IPS DF 6.9 (cell line): Measurements from ENCODE around the gene BAIAP3.

Source experiments
- DNase-seq: peaks from one replicate; pipeline ENCODE4 v3.0.0-alpha.2; 2013; ENCODE audit warnings: low read depth, low spot score
- H3K27ac ChIP-seq: one replicate; pipeline ENCODE4 v1.5.1; 2013; ENCODE audit warnings: low read length, control low read depth
- H3K27me3 ChIP-seq: 2 replicates; pipeline ENCODE4 v1.6.1; 2013; ENCODE audit warnings: mild to moderate bottlenecking, low read length; ENCODE audit not compliant: control insufficient read depth, insufficient read depth
- H3K36me3 ChIP-seq: 2 replicates; pipeline ENCODE4 v1.6.1; 2013; ENCODE audit warnings: low read length; ENCODE audit not compliant: control insufficient read depth, insufficient read depth
- H3K4me1 ChIP-seq: 2 replicates; pipeline ENCODE4 v1.6.1; 2013; ENCODE audit warnings: low read length; ENCODE audit not compliant: control insufficient read depth, insufficient read depth
- H3K4me3 ChIP-seq: 2 replicates; pipeline ENCODE4 v1.5.1; 2013; ENCODE audit warnings: mild to moderate bottlenecking, low read length
- H3K9me3 ChIP-seq: 2 replicates; pipeline ENCODE4 v1.6.1; 2013; ENCODE audit warnings: low read length, inconsistent platforms; ENCODE audit not compliant: control insufficient read depth, insufficient read depth
- WGBS: extraction: QIAGEN DNeasy Blood & Tissue Kit; methylation state at CpG from one replicate; pipeline ENCODE4 v1.1.7; 2013; ENCODE audit warnings: mixed read lengths, missing lambda C conversion rate; ENCODE audit not compliant: insufficient read length, insufficient coverage; 5-methylcytosine and 5-hydroxymethylcytosine counted together

The BAIAP3 gene

DNA sequence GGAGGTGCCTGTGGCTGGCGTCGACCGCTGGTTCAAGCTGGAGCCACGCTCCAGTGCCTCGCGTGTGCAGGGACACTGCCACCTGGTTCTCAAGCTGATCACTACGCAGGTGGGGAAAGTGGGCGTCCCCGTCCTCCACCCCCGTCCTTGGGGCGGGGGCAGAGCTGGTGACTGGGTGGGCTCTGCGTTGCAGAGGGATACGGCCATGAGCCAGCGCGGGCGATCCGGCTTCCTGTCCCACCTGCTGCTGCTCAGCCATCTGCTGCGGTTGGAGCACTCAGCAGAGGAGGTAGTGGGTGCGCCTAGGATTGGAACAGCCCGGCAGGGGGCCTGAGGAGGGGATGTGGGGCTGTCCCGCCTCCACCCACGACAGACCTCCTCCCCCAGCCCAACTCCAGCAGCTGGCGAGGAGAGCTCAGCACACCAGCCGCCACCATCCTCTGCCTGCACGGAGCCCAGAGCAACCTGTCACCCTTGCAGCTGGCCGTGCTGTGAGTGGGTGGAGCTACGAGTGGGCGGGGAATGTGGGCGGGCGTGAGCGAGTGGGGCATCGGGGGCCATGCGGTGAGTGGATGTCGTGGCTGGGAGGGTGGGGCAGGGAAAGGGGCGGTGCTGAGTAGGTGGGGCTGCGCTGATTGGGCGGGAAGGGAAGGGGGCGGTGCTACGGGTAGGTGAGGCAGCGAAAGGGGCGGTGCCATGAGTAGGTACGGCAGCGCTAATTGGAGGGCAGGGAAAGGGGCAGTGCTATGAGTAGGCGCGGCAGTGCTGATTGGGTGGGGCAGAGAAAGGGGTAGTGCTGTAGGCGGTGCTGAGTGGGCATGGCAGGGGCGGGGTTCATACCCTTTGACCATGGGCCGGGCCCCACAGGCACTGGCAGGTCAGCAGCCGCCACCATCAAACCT is 9.3 kb downstream of the BAIAP3 start:
- peak overlapping the region; percentile 17; the same call in 1 of the 2 replicates for H3K4me3 ChIP-seq
- DNase-seq, result peak; percentile 82
- H3K27me3 ChIP-seq, result no peaks in the 10 kb centered on the region
- H3K36me3 ChIP-seq, result 0 out of 2 replicates have a peak, but pooled peaks cover 2% of the 10 kb centered on the region
- WGBS, result no CpG with 5 or more reads among the region's 49 CpGs
- H3K9me3 ChIP-seq, result no peaks in the 10 kb centered on the region
- 0 out of 2 replicates have a peak, but pooled peaks cover 5% of the 10 kb centered on the region for H3K4me1 ChIP-seq
- no peak overlapping the region for H3K27ac ChIP-seq

- WGBS, result no CpG with 5 or more reads among the region's 44 CpGs
- Histone ChIP-seq H3K36me3 (peaks cover 5% of the 10 kb centered on the region), H3K27ac (no peak overlapping the region), H3K9me3 (no peaks in the 10 kb centered on the region), H3K27me3 (no peaks in the 10 kb centered on the region), H3K4me3 (peak overlapping the region; percentile 17; the same call in 1 of the 2 replicates), H3K4me1 (0 out of 2 replicates have a peak, but pooled peaks cover 5% of the 10 kb centered on the region)
- DNase-seq, result no peak
These were observed 10.2 kb downstream of the BAIAP3 start for GRCh38 chr16:1343428-1344242.

DNA sequence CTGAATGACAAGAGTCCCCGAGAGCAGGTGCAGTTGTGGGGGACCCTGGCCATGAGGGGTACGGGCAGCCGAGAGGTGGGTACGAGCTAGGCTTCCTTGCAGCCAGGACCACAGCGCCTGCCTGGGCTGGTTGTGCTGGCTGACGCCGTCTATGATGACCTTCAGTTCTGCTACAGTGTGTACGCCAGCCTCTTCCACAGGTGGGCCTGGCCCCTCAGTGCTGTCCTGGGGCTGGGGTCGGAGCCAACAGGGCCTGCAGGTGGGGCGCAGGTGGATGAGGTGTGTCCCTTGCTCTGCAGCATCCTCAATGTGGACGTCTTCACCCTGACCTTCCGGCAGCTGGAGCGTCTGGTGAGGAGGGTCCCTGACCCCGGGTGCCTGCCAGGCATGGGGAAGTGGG is 11.1 kb downstream of the BAIAP3 start:
- H3K27me3 ChIP-seq, result no peaks in the 10 kb centered on the region
- 0 out of 2 replicates have a peak, but pooled peaks cover 5% of the 10 kb centered on the region for H3K4me1 ChIP-seq
- no peaks in the 10 kb centered on the region for H3K9me3 ChIP-seq
- no peak overlapping the region for H3K27ac ChIP-seq
- H3K36me3 ChIP-seq, result peaks cover 12% of the 10 kb centered on the region
- H3K4me3 ChIP-seq, result no peak overlapping the region
- DNase-seq, result no peak
- WGBS, result no CpG with 5 or more reads among the region's 14 CpGs

DNA sequence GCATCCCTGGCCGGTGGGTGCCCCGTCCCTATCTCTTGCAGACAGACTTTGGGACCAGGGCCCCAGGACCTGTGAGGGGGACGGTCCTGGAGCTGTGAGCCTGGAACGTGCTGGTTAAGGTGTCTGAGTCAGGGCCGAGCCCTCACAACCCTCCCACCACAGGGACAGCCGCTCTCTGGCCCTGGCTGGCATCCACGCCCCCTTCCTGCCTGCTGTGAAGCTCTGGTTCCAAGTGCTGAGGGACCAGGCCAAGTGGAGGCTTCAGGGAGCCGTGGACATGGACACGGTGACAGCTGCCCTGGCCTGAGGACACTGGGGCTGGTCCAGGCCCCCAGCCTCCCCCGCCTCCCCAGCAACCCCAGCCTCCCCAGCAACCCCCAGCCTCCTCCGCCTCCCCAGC is 11.6 kb downstream of the BAIAP3 start:
- WGBS, result no CpG with 5 or more reads among the region's 11 CpGs
- no peak overlapping the region for H3K27ac ChIP-seq
- H3K27me3 ChIP-seq, result no peaks in the 10 kb centered on the region
- H3K4me1 ChIP-seq, result 0 out of 2 replicates have a peak, but pooled peaks cover 5% of the 10 kb centered on the region
- H3K36me3 ChIP-seq, result peaks cover 12% of the 10 kb centered on the region
- H3K9me3 ChIP-seq, result no peaks in the 10 kb centered on the region
- DNase-seq, result no peak
- H3K4me3 ChIP-seq, result no peak overlapping the region

DNA sequence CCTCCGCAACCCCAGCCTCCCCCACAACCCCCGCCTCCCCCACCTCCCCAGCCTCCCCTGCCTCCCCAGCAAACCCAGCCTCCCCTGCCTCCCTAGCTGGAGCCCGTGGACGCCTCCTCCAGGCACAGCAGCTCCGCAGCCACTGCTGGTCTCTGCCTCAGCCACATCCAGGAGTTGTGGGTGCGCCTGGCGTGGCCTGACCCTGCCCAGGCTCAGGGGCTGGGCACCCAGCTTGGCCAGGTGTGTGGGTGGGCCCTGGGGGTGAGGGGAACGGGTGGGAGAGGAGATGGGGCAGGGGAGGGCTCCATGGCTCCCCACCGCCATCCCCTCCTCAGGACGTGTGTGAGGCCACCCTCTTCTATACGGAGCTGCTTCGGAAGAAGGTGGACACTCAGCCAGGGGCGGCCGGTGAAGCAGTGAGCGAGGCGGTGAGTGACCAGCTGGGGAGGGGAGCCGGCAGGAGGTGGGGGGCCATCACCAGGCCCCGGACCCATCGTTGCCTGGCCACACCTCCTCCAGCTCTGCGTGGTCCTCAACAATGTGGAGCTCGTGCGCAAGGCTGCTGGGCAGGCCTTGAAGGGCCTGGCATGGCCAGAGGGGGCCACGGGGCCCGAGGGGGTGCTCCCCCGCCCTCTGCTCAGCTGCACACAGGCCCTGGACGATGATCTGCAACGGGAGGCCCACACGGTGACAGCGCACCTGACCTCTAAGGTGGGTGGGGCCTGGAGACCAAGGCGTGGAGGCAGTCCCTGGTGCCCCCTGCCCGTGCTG is 12.4 kb downstream of the BAIAP3 start:
- Histone ChIP-seq H3K36me3 (peaks cover 12% of the 10 kb centered on the region), H3K4me3 (no peak overlapping the region), H3K27me3 (no peaks in the 10 kb centered on the region), H3K27ac (no peak overlapping the region), H3K9me3 (no peaks in the 10 kb centered on the region), H3K4me1 (peaks cover 7% of the 10 kb centered on the region)
- DNase-seq, result no peak
- no CpG with 5 or more reads among the region's 31 CpGs for WGBS

DNA sequence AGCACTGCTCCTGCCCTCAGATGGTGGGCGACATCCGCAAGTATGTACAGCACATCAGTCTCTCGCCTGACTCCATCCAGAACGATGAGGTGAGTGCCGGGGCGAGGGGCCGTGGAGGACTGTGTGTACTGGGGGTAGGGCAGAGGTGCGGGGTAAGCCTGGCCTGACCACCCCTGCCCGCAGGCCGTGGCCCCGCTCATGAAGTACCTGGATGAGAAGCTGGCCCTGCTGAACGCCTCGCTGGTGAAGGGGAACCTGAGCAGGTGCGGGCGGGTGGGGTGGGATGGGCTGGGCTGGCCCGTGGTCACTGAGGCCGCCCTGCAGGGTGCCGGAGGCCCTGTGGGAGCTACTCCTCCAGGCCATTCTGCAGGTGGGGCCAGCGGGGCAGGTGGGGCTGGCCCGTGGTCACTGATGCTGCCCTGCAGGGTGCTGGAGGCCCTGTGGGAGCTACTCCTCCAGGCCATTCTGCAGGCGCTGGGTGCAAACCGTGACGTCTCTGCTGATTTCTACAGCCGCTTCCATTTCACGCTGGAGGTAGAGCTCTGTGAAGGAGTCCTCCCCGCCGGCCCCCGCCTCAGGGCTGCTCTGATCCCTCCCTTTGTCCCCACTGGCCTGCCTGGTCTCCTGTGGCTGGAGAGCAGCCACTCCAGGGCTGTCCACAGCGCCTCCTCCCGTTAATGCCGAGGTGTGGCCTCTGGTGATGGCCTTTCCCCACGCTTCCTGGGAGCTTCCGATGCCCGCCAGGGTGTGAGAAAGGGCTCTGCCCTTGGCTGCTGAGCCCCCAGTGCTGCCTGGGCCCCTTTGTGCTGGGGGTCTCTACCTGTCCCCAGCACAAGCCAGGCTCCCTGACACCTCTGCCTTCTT is 13.2 kb downstream of the BAIAP3 start:
- DNase-seq, result no peak
- H3K36me3 ChIP-seq, result peaks cover 12% of the 10 kb centered on the region

GRCh38 chr16:1347286-1347855 is 13.9 kb downstream of the BAIAP3 start:
- peaks cover 12% of the 10 kb centered on the region for H3K36me3 ChIP-seq
- WGBS, result no CpG with 5 or more reads among the region's 31 CpGs
- no peaks in the 10 kb centered on the region for H3K27me3 ChIP-seq
- no peak overlapping the region for H3K4me3 ChIP-seq
- DNase-seq, result no peak
- no peak overlapping the region for H3K27ac ChIP-seq
- H3K4me1 ChIP-seq, result peaks cover 7% of the 10 kb centered on the region
- no peaks in the 10 kb centered on the region for H3K9me3 ChIP-seq

More for the DNA sequence above, 13.2 kb downstream of the BAIAP3 start:
- Histone ChIP-seq H3K4me3 (no peak overlapping the region), H3K9me3 (no peaks in the 10 kb centered on the region), H3K4me1 (peaks cover 8% of the 10 kb centered on the region), H3K27me3 (no peaks in the 10 kb centered on the region), H3K27ac (no peak overlapping the region)
- WGBS, result no CpG with 5 or more reads among the region's 34 CpGs

- Histone ChIP-seq H3K27ac (no peak overlapping the region), H3K9me3 (no peaks in the 10 kb centered on the region), H3K36me3 (peaks cover 12% of the 10 kb centered on the region), H3K4me1 (peaks cover 4% of the 10 kb centered on the region), H3K4me3 (no peak overlapping the region), H3K27me3 (no peaks in the 10 kb centered on the region)
- WGBS, result no CpG with 5 or more reads among the region's 29 CpGs
- no peak for DNase-seq
These were observed 14.5 kb downstream of the BAIAP3 start for GRCh38 chr16:1347962-1348361.

DNA sequence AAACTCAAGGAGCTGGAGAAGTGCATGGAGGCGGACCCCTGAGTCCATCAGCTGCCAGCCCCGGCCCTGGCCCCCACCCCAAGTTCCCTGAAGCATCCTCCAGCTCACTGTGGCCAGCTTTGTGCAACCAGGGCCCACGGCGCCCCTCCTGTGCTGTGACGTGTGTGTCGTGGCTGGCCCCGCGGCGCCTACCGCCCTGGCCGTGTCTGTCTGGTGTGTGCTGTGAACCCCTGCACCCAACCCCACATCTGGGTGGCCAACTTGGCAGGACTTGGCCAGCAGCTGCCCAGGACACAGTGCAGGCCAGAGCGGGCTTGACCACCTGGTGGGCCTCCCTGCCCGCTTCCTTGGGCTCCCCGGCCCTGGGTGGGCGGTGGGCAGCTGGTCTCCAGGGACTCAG is 15.0 kb downstream of the BAIAP3 start:
- Histone ChIP-seq H3K4me3 (no peak overlapping the region), H3K9me3 (no peaks in the 10 kb centered on the region), H3K4me1 (peaks cover 4% of the 10 kb centered on the region), H3K27ac (no peak overlapping the region), H3K27me3 (no peaks in the 10 kb centered on the region), H3K36me3 (peaks cover 12% of the 10 kb centered on the region)
- no peak for DNase-seq
- no CpG with 5 or more reads among the region's 15 CpGs for WGBS
